NB4 (cell line): ENCODE data around the gene ZMPSTE24.

ENCODE experiments used
- CTCF ChIP-seq: IDR thresholded peaks from one replicate; pipeline ENCODE4 v1.5.1; 2012; ENCODE audit warnings: low read depth, low read length
- MAX ChIP-seq: IDR thresholded peaks from 2 replicates; pipeline ENCODE4 v1.6.1; 2011; ENCODE audit warnings: low read depth, low read length
- MYC ChIP-seq: IDR thresholded peaks from 2 replicates; pipeline ENCODE4 v1.6.1; 2011; ENCODE audit warnings: low read depth, low read length
- POLR2A ChIP-seq: IDR thresholded peaks from 2 replicates; pipeline ENCODE4 v1.6.1; 2011; ENCODE audit warnings: mild to moderate bottlenecking; ENCODE audit not compliant: insufficient read length; ENCODE audit errors: extremely low read depth

GRCh38 chr1:40248412-40248811, 9.6 kb upstream of the ZMPSTE24 start:
- no peak for TF ChIP-seq POLR2A
- no peak for TF ChIP-seq CTCF
- TF ChIP-seq MYC: no peak
- TF ChIP-seq MAX: no peak
